GM12872 (cell line): ENCODE results near the gene PTEN.

ENCODE experiments used
- CTCF ChIP-seq: IDR thresholded peaks from 3 replicates; pipeline ENCODE4 v1.5.1; 2011; ENCODE audit warnings: low read depth, mild to moderate bottlenecking, low read length, moderate library complexity; ENCODE audit not compliant: insufficient read depth

Gene PTEN

GRCh38 chr10:87945984-87946383 lies 82.6 kb downstream of the PTEN start:
- no peak for TF ChIP-seq CTCF

GRCh38 chr10:87952612-87953011 lies 89.2 kb downstream of the PTEN start:
- TF ChIP-seq CTCF, result no peak

GRCh38 chr10:87956055-87956454 lies 92.6 kb downstream of the PTEN start:
- no peak for TF ChIP-seq CTCF

GRCh38 chr10:87957702-87958101 lies 94.3 kb downstream of the PTEN start:
- TF ChIP-seq CTCF, result no peak

- no peak for TF ChIP-seq CTCF
Observed at GRCh38 chr10:87960230-87960629, 96.8 kb downstream of the PTEN start.

GRCh38 chr10:87961314-87961713 lies 97.9 kb downstream of the PTEN start:
- TF ChIP-seq CTCF, result no peak

- no peak for TF ChIP-seq CTCF
Observed at GRCh38 chr10:87966459-87966858, 103.0 kb downstream of the PTEN start.

- no peak for TF ChIP-seq CTCF
Observed at GRCh38 chr10:87973635-87974034, 110.2 kb downstream of the PTEN start.
